ENCODE results near the gene MRPL45.

The MRPL45 gene

GRCh38 chr17:38361694-38362465 lies 64.9 kb downstream of the MRPL45 start:
- Histone ChIP-seq H3K9ac (ENCODE audit: low read length) (no peak overlapping the region), H3K4me3 (ENCODE audit: low read length) (no peak overlapping the region), H3K4me1 (ENCODE audit: low read length) (no peaks in the 10 kb centered on the region), H4K20me1 (ENCODE audit: insufficient read depth, low read length) (peaks cover 3% of the 10 kb centered on the region), H3K27me3 (ENCODE audit: low read depth, low read length) (no peaks in the 10 kb centered on the region), H3K9me3 (ENCODE audit: insufficient read depth, low read length) (no peaks in the 10 kb centered on the region), H3K36me3 (replicated peaks; ENCODE audit: low read depth, low read length) (no peaks in the 10 kb centered on the region), H3K4me2 (ENCODE audit: low read length) (no peak overlapping the region), H2AFZ (ENCODE audit: low read depth, low read length) (no peak overlapping the region), H3K79me2 (ENCODE audit: low read length) (peaks cover 21% of the 10 kb centered on the region), H3K27ac (ENCODE audit: low read length) (no peak overlapping the region)
- TF ChIP-seq, protein P1, sequence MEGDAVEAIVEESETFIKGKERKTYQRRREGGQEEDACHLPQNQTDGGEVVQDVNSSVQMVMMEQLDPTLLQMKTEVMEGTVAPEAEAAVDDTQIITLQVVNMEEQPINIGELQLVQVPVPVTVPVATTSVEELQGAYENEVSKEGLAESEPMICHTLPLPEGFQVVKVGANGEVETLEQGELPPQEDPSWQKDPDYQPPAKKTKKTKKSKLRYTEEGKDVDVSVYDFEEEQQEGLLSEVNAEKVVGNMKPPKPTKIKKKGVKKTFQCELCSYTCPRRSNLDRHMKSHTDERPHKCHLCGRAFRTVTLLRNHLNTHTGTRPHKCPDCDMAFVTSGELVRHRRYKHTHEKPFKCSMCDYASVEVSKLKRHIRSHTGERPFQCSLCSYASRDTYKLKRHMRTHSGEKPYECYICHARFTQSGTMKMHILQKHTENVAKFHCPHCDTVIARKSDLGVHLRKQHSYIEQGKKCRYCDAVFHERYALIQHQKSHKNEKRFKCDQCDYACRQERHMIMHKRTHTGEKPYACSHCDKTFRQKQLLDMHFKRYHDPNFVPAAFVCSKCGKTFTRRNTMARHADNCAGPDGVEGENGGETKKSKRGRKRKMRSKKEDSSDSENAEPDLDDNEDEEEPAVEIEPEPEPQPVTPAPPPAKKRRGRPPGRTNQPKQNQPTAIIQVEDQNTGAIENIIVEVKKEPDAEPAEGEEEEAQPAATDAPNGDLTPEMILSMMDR (IDR thresholded peaks at IDR 0.05; ENCODE audit: low read depth, low read length) = no peak
- no peak for TF ChIP-seq EZH2phosphoT487 (IDR thresholded peaks at IDR 0.05; ENCODE audit: low read depth)

- no peaks in the 10 kb centered on the region for H3K9me3 ChIP-seq (ENCODE audit: insufficient read depth, low read length)
- H3K4me2 ChIP-seq (ENCODE audit: low read length) = no peak overlapping the region
- H3K36me3 ChIP-seq (replicated peaks; ENCODE audit: low read depth, low read length) = peaks cover 3% of the 10 kb centered on the region
- H3K79me2 ChIP-seq (ENCODE audit: low read length) = peaks cover 9% of the 10 kb centered on the region
- no peak overlapping the region for H3K4me3 ChIP-seq (ENCODE audit: low read length)
- no peak overlapping the region for H3K27ac ChIP-seq (ENCODE audit: low read length)
- TF ChIP-seq, protein P1 (IDR thresholded peaks at IDR 0.05; ENCODE audit: low read depth, low read length) = no peak
- TF ChIP-seq EZH2phosphoT487 (IDR thresholded peaks at IDR 0.05; ENCODE audit: low read depth) = no peak
- H4K20me1 ChIP-seq (ENCODE audit: insufficient read depth, low read length) = peaks cover 3% of the 10 kb centered on the region
- H2AFZ ChIP-seq (ENCODE audit: low read depth, low read length) = no peak overlapping the region
- H3K27me3 ChIP-seq (ENCODE audit: low read depth, low read length) = no peaks in the 10 kb centered on the region
- H3K4me1 ChIP-seq (ENCODE audit: low read length) = no peaks in the 10 kb centered on the region
- H3K9ac ChIP-seq (ENCODE audit: low read length) = no peak overlapping the region
These were observed 66.0 kb downstream of the MRPL45 start for GRCh38 chr17:38363016-38363415.

- H3K4me1 ChIP-seq (ENCODE audit: low read length) = no peaks in the 10 kb centered on the region
- peaks cover 11% of the 10 kb centered on the region for H3K36me3 ChIP-seq (replicated peaks; ENCODE audit: low read depth, low read length)
- peaks cover 3% of the 10 kb centered on the region for H4K20me1 ChIP-seq (ENCODE audit: insufficient read depth, low read length)
- H2AFZ ChIP-seq (ENCODE audit: low read depth, low read length) = no peak overlapping the region
- H3K9me3 ChIP-seq (ENCODE audit: insufficient read depth, low read length) = no peaks in the 10 kb centered on the region
- TF ChIP-seq EZH2phosphoT487 (IDR thresholded peaks at IDR 0.05; ENCODE audit: low read depth) = no peak
- TF ChIP-seq, protein P1 (IDR thresholded peaks at IDR 0.05; ENCODE audit: low read depth, low read length) = no peak
- H3K4me3 ChIP-seq (ENCODE audit: low read length) = no peak overlapping the region
- no peaks in the 10 kb centered on the region for H3K79me2 ChIP-seq (ENCODE audit: low read length)
- H3K27me3 ChIP-seq (ENCODE audit: low read depth, low read length) = no peaks in the 10 kb centered on the region
- H3K9ac ChIP-seq (ENCODE audit: low read length) = no peak overlapping the region
- no peak overlapping the region for H3K4me2 ChIP-seq (ENCODE audit: low read length)
- no peak overlapping the region for H3K27ac ChIP-seq (ENCODE audit: low read length)
These were observed 67.8 kb downstream of the MRPL45 start for GRCh38 chr17:38364741-38365140.

- no peaks in the 10 kb centered on the region for H3K9me3 ChIP-seq (ENCODE audit: insufficient read depth, low read length)
- no peak overlapping the region for H3K27ac ChIP-seq (ENCODE audit: low read length)
- H3K4me1 ChIP-seq (ENCODE audit: low read length) = no peaks in the 10 kb centered on the region
- no peaks in the 10 kb centered on the region for H4K20me1 ChIP-seq (ENCODE audit: insufficient read depth, low read length)
- no peak overlapping the region for H3K4me3 ChIP-seq (ENCODE audit: low read length)
- no peak overlapping the region for H3K9ac ChIP-seq (ENCODE audit: low read length)
- no peaks in the 10 kb centered on the region for H3K79me2 ChIP-seq (ENCODE audit: low read length)
- H2AFZ ChIP-seq (ENCODE audit: low read depth, low read length) = no peak overlapping the region
- peaks cover 17% of the 10 kb centered on the region for H3K36me3 ChIP-seq (replicated peaks; ENCODE audit: low read depth, low read length)
- no peak for TF ChIP-seq EZH2phosphoT487 (IDR thresholded peaks at IDR 0.05; ENCODE audit: low read depth)
- TF ChIP-seq, protein P1 (IDR thresholded peaks at IDR 0.05; ENCODE audit: low read depth, low read length) = no peak
- no peak overlapping the region for H3K4me2 ChIP-seq (ENCODE audit: low read length)
- H3K27me3 ChIP-seq (ENCODE audit: low read depth, low read length) = no peaks in the 10 kb centered on the region
These were observed 72.3 kb downstream of the MRPL45 start for GRCh38 chr17:38369124-38369886.

Data from OCI-LY3 (cell line).